RWPE1 (cell line): ENCODE measurements around the gene SCN1B.
A peak's percentile ranks its signal among the peaks of the same experiment; 100 is the strongest.
"Not testable (repeated sequence)": the region's sequence is repeated elsewhere in the genome, so short reads cannot be mapped to it uniquely, and the experiment has no call there.

Experiments used
- CTCF ChIA-PET: fragments of 350-600 bp; sonication (Branson Sonifier 250); formaldehyde crosslinking; extraction: SDS; loops from one replicate; lab custom pipeline; 2021; lab: Yijun Ruan, JAX
- POLR2A ChIA-PET: fragments of 400-600 bp; formaldehyde crosslinking; extraction: SDS; loops from one replicate; lab custom pipeline; 2020; ENCODE audit warnings: antibody characterized with exemption; ENCODE audit not compliant: low non-redundant PET; lab: Yijun Ruan, JAX
- DNase-seq: peaks from one replicate; pipeline ENCODE4 v3.0.0; 2012; ENCODE audit warnings: low spot score
- H3K27ac ChIP-seq: fragments of 450-650 bp; 2 replicates; pipeline ENCODE4 v1.5.1; 2017
- CTCF ChIP-seq: fragments of 450-650 bp; conservative IDR thresholded peaks from 2 replicates; pipeline ENCODE4 v1.5.1; 2017; ENCODE audit warnings: low read depth, mild to moderate bottlenecking

The SCN1B gene

GRCh38 chr19:35000647-35001501, 29.4 kb upstream of the SCN1B start:
- POLR2A ChIA-PET = interaction anchor here (0.6 kb wide), 1 partner anchor 8 kb away, joined by 3 read pairs; no protein-coding TSS in a partner anchor
- peak overlapping the region; percentile 89 for H3K27ac ChIP-seq
- CTCF ChIA-PET = interaction anchor here (0.6 to 2.0 kb wide), 2 partner anchors 28 to 85 kb away, joined by 4 to 7 read pairs; no protein-coding TSS in a partner anchor
- DNase-seq = no peak
- TF ChIP-seq CTCF = no peak

- CTCF ChIA-PET = no interaction called here
- no peak for DNase-seq
- no peak for TF ChIP-seq CTCF
- POLR2A ChIA-PET = no interaction called here
- H3K27ac ChIP-seq = peak overlapping the region; percentile 89
Measured at GRCh38 chr19:35002037-35002535, 28.2 kb upstream of the SCN1B start.

- TF ChIP-seq CTCF = no peak
- POLR2A ChIA-PET = no interaction called here
- peak overlapping the region; percentile 45 for H3K27ac ChIP-seq
- no peak for DNase-seq
- CTCF ChIA-PET = no interaction called here
Measured at GRCh38 chr19:35004517-35005255, 25.6 kb upstream of the SCN1B start.

- ChIA-PET CTCF (interaction anchor here (0.6 kb wide), 1 partner anchor 608 kb away, joined by 3 read pairs; no protein-coding TSS in a partner anchor), POLR2A (no interaction called here)
- H3K27ac ChIP-seq = peak overlapping the region; percentile 45
Measured at GRCh38 chr19:35005256-35005977, 24.9 kb upstream of the SCN1B start.

GRCh38 chr19:35006007-35006341, 24.3 kb upstream of the SCN1B start:
- POLR2A ChIA-PET, DNase-seq: not testable (repeated sequence)
- CTCF ChIA-PET = interaction anchor here (0.6 to 0.7 kb wide), 2 partner anchors 90 to 608 kb away, joined by 3 read pairs; no protein-coding TSS in a partner anchor
- peak overlapping the region; percentile 45 for H3K27ac ChIP-seq

More at GRCh38 chr19:35005256-35005977, 24.9 kb upstream of the SCN1B start:
- no peak for TF ChIP-seq CTCF
- DNase-seq = no peak

- no peak for DNase-seq
- CTCF ChIA-PET = interaction anchor here (0.6 to 0.7 kb wide), 3 partner anchors 38 to 609 kb away, joined by 3 read pairs; no protein-coding TSS in a partner anchor
- H3K27ac ChIP-seq = peak overlapping the region; percentile 45
- POLR2A ChIA-PET = no interaction called here
- no peak for TF ChIP-seq CTCF
Measured at GRCh38 chr19:35006342-35006998, 23.8 kb upstream of the SCN1B start.
